ENCODE data around the gene TRH.

The TRH gene

GRCh38 chr3:129974564-129974832, at the start of gene TRH:
TSS of gene TRH (plus strand) at chr3:129974720. CDS start at chr3:129975817, 1,097 bp downstream.
- DNase-seq, result no peak

- no peak for DNase-seq
Measured at GRCh38 chr3:129927072-129927471, 47.4 kb upstream of the TRH start.

GRCh38 chr3:129929383-129929782, 45.1 kb upstream of the TRH start:
- no peak for DNase-seq

GRCh38 chr3:129933471-129933870, 41.0 kb upstream of the TRH start:
- DNase-seq, result no peak

GRCh38 chr3:129934234-129935123, 40.0 kb upstream of the TRH start:
- peak; percentile 45 for DNase-seq

- peak; percentile 30 for DNase-seq
Measured at GRCh38 chr3:129936757-129937156, 37.8 kb upstream of the TRH start.

- no peak for DNase-seq
Measured at GRCh38 chr3:129937717-129938116, 36.8 kb upstream of the TRH start.

GRCh38 chr3:129938140-129938930, 36.2 kb upstream of the TRH start:
- DNase-seq, result no peak

- DNase-seq, result no peak
Measured at GRCh38 chr3:129940086-129940485, 34.4 kb upstream of the TRH start.

GRCh38 chr3:129942296-129942695, 32.2 kb upstream of the TRH start:
- peak; percentile 57 for DNase-seq

- no peak for DNase-seq
Measured at GRCh38 chr3:129943020-129943419, 31.5 kb upstream of the TRH start.

GRCh38 chr3:129944709-129945108, 29.8 kb upstream of the TRH start:
- no peak for DNase-seq

GRCh38 chr3:129947538-129948240, 26.8 kb upstream of the TRH start:
- no peak for DNase-seq

GRCh38 chr3:129950318-129951046, 24.0 kb upstream of the TRH start:
- DNase-seq, result no peak

- no peak for DNase-seq
Measured at GRCh38 chr3:129952556-129953355, 21.8 kb upstream of the TRH start.

GRCh38 chr3:129953621-129954020, 20.9 kb upstream of the TRH start:
- DNase-seq, result no peak

- DNase-seq, result no peak
Measured at GRCh38 chr3:129954514-129954913, 20.0 kb upstream of the TRH start.

- DNase-seq, result no peak
Measured at GRCh38 chr3:129956936-129957335, 17.6 kb upstream of the TRH start.

- DNase-seq, result no peak
Measured at GRCh38 chr3:129958755-129959154, 15.8 kb upstream of the TRH start.

GRCh38 chr3:129961141-129961541, 13.4 kb upstream of the TRH start:
- no peak for DNase-seq

- DNase-seq, result no peak
Measured at GRCh38 chr3:129962600-129962999, 11.9 kb upstream of the TRH start.

GRCh38 chr3:129965937-129966336, 8.6 kb upstream of the TRH start:
- no peak for DNase-seq
